HepG2 (cell line): ENCODE data around the gene BMF. TPM values are rescaled to one million over a fixed set of nuclear protein-coding genes. Genes with fewer than 3 reads are reported as not detected.

Experiments
- AGO1 ChIP-seq: fragments of 200-400 bp; formaldehyde crosslinking; IDR thresholded peaks from 2 replicates; pipeline ENCODE4 v1.6.1; 2017; ENCODE audit warnings: mild to moderate bottlenecking, low read depth, low read length, moderate library complexity; ENCODE audit not compliant: poor library complexity, severe bottlenecking
- CBFB ChIP-seq: sonication (generic); formaldehyde crosslinking; IDR thresholded peaks from 2 replicates; pipeline ENCODE4 v1.4.0; 2020; ENCODE audit warnings: missing genetic modification reagents
- ELF3 ChIP-seq: IDR thresholded peaks from 2 replicates; pipeline ENCODE4 v1.6.1; 2016; ENCODE audit warnings: missing genetic modification reagents, missing compliant biosample characterization
- FOXO4 ChIP-seq: sonication (generic); formaldehyde crosslinking; conservative IDR thresholded peaks from 2 replicates; pipeline ENCODE4 v1.8.1; 2023; ENCODE audit warnings: missing genetic modification reagents
- GATAD1 ChIP-seq: IDR thresholded peaks from 2 replicates; pipeline ENCODE4 v1.6.1; 2016; ENCODE audit warnings: missing genetic modification reagents, missing compliant biosample characterization
- IRF9 ChIP-seq: sonication (generic); formaldehyde crosslinking; IDR thresholded peaks from 2 replicates; pipeline ENCODE4 v1.8.0; 2022; ENCODE audit warnings: missing genetic modification reagents, mild to moderate bottlenecking, borderline replicate concordance
- KAT2B ChIP-seq: fragments of 150-350 bp; IDR thresholded peaks from 2 replicates; pipeline ENCODE4 v1.6.1; 2014; ENCODE audit warnings: low read depth, low read length, borderline replicate concordance
- KDM1A ChIP-seq: IDR thresholded peaks from 2 replicates; pipeline ENCODE4 v1.6.1; 2016; ENCODE audit warnings: missing compliant biosample characterization
- KDM3A ChIP-seq: IDR thresholded peaks from 2 replicates; pipeline ENCODE4 v1.6.1; 2018; ENCODE audit warnings: low read depth, missing compliant biosample characterization
- KLF16 ChIP-seq, 2 experiments: sonication (generic) in 1 of 2; formaldehyde crosslinking in 1 of 2; IDR thresholded peaks; 2 replicates each; pipeline versions ENCODE4 v1.6.1 to v1.8.0; 2016 to 2023; ENCODE audit warnings: missing genetic modification reagents in 2 of 2, missing compliant biosample characterization in 1 of 2
- MTA1 ChIP-seq: sonication (generic); formaldehyde crosslinking; IDR thresholded peaks from 2 replicates; pipeline ENCODE4 v1.4.0; 2020; ENCODE audit warnings: missing genetic modification reagents, mild to moderate bottlenecking, borderline replicate concordance
- MXI1 ChIP-seq: IDR thresholded peaks from 3 replicates; pipeline ENCODE4 v1.6.1; 2012; ENCODE audit warnings: low read depth, low read length, inconsistent platforms, borderline replicate concordance
- NAIF1 ChIP-seq: sonication (generic); formaldehyde crosslinking; IDR thresholded peaks from 2 replicates; pipeline ENCODE4 v1.5.0; 2020; ENCODE audit warnings: mild to moderate bottlenecking, missing genetic modification reagents, borderline replicate concordance
- ZBTB25 ChIP-seq: IDR thresholded peaks from 2 replicates; pipeline ENCODE4 v1.6.1; 2018; ENCODE audit warnings: missing genetic modification reagents
- ZC3H4 ChIP-seq: sonication (generic); formaldehyde crosslinking; IDR thresholded peaks from 2 replicates; pipeline ENCODE4 v1.4.0; 2020; ENCODE audit warnings: missing genetic modification reagents, borderline replicate concordance
- ZNF501 ChIP-seq: sonication (generic); formaldehyde crosslinking; IDR thresholded peaks from 2 replicates; pipeline ENCODE4 v1.5.1; 2020; ENCODE audit warnings: mild to moderate bottlenecking, moderate library complexity, missing genetic modification reagents
- ZNF629 ChIP-seq: sonication (generic); formaldehyde crosslinking; conservative IDR thresholded peaks from 2 replicates; pipeline ENCODE4 v1.5.0; 2020; ENCODE audit warnings: missing genetic modification reagents
- ZNF720 ChIP-seq: sonication (generic); formaldehyde crosslinking; IDR thresholded peaks from 2 replicates; pipeline ENCODE4 v1.4.0; 2020; ENCODE audit warnings: missing genetic modification reagents
- ZNF792 ChIP-seq: IDR thresholded peaks from 2 replicates; pipeline ENCODE4 v1.6.1; 2016
- ZNF816 ChIP-seq: sonication (generic); formaldehyde crosslinking; IDR thresholded peaks from 2 replicates; pipeline ENCODE4 v1.8.0; 2022; ENCODE audit warnings: missing genetic modification reagents, mild to moderate bottlenecking, borderline replicate concordance
- ZNF879 ChIP-seq: sonication (generic); formaldehyde crosslinking; IDR thresholded peaks from 2 replicates; pipeline ENCODE4 v1.8.1; 2023; ENCODE audit warnings: missing genetic modification reagents
- ZSCAN5A ChIP-seq: sonication (generic); formaldehyde crosslinking; IDR thresholded peaks from 2 replicates; pipeline ENCODE4 v1.8.0; 2022; ENCODE audit warnings: mild to moderate bottlenecking, missing genetic modification reagents, borderline replicate concordance
- polyA plus RNA-seq, 8 experiments: library from polyadenylated mRNA; depleted of rRNA in 3 of 8; stranded (reverse) in 7 of 8; unstranded in 1 of 8; fragments of >200 nt; fragmentation: Illumina TruSeq in 4 of 8; extraction: Trizol in 4 of 8; gene quantifications; 2 replicates each; pipeline versions ENCODE4 v1.2.1 to v1.2.3, GENCODE V29; 2011 to 2016; ENCODE audit warnings: low read depth in 4 of 8, missing spikeins in 1 of 8, mixed read lengths in 1 of 8; ENCODE audit not compliant: insufficient read depth in 1 of 8
- total RNA-seq, 5 experiments: library from RNA; depleted of rRNA; stranded (reverse); fragments of >200 nt; fragmentation: Illumina TruSeq; extraction: Trizol; gene quantifications; 2 replicates each; pipeline ENCODE4 v1.2.3, GENCODE V29; 2016; ENCODE audit warnings: low read depth in 1 of 5

The BMF gene
- total and polyA plus RNA-seq, 2 of the 13 experiments (the other 11 are each of a cell fraction or from before 2014, with no cell fraction given): 8.7 to 15.9 TPM

- TF ChIP-seq IRF9 (CRISPR knock-in tag): 0 out of 2 replicates have a peak, but pooled peaks have one; percentile 26
- TF ChIP-seq AGO1: no peak
- no peak for TF ChIP-seq ZNF629 (CRISPR knock-in tag)
- TF ChIP-seq KLF16 (CRISPR knock-in tag; IDR thresholded peaks at IDR 0.05): 0 out of 4 replicates have a peak, but pooled peaks of 1 of the 2 experiments have one; percentile 3
- TF ChIP-seq KDM1A: no peak
- TF ChIP-seq FOXO4 (CRISPR knock-in tag): no peak
- no peak; the same call in 1 of the 2 replicates for TF ChIP-seq ZNF792
- no peak for TF ChIP-seq ZNF816 (CRISPR knock-in tag)
- TF ChIP-seq MXI1: no peak
- TF ChIP-seq KAT2B: no peak
- TF ChIP-seq ZSCAN5A (CRISPR knock-in tag): no peak
- no peak for TF ChIP-seq ZNF501 (CRISPR knock-in tag)
- no peak for TF ChIP-seq ZNF720
- 0 out of 2 replicates have a peak, but pooled peaks have one; percentile 1 for TF ChIP-seq KDM3A
- 0 out of 2 replicates have a peak, but pooled peaks have one; percentile 2 for TF ChIP-seq ELF3
- TF ChIP-seq MTA1: 0 out of 2 replicates have a peak, but pooled peaks have one; percentile 2
- no peak for TF ChIP-seq ZC3H4 (CRISPR knock-in tag)
- 0 out of 2 replicates have a peak, but pooled peaks have one; percentile 11 for TF ChIP-seq ZBTB25 (CRISPR knock-in tag)
- TF ChIP-seq GATAD1: no peak
- no peak for TF ChIP-seq ZNF879 (CRISPR knock-in tag)
- no peak for TF ChIP-seq NAIF1 (CRISPR knock-in tag)
- TF ChIP-seq CBFB (CRISPR knock-in tag): no peak
Measured at GRCh38 chr15:40088929-40089755, 19.5 kb downstream of the BMF start (continued).
